HepG2 (cell line): ENCODE measurements around the gene INAFM2.

Source experiments
- GZF1 ChIP-seq: sonication (generic); formaldehyde crosslinking; IDR thresholded peaks from 2 replicates; pipeline ENCODE4 v1.5.1; 2020; ENCODE audit warnings: mild to moderate bottlenecking, missing genetic modification reagents
- KMT2A ChIP-seq: sonication (generic); formaldehyde crosslinking; IDR thresholded peaks from 2 replicates; pipeline ENCODE4 v1.4.0; 2020; ENCODE audit warnings: missing genetic modification reagents
- MXD1 ChIP-seq: sonication (generic); formaldehyde crosslinking; IDR thresholded peaks from 2 replicates; pipeline ENCODE4 v1.4.0; 2020; ENCODE audit warnings: mild to moderate bottlenecking, missing genetic modification reagents
- POLR2A ChIP-seq, 2 experiments: IDR thresholded peaks; 2 replicates each; pipeline ENCODE4 v1.6.1; 2011; ENCODE audit warnings: low read depth in 2 of 2, low read length in 2 of 2, mild to moderate bottlenecking in 1 of 2, moderate library complexity in 1 of 2; ENCODE audit not compliant: insufficient read depth in 1 of 2
- RAD21 ChIP-seq: fragments of 450-650 bp; formaldehyde crosslinking; IDR thresholded peaks from 2 replicates; pipeline ENCODE4 v1.5.0; 2020; ENCODE audit warnings: mild to moderate bottlenecking
- ZNF580 ChIP-seq: IDR thresholded peaks from 2 replicates; pipeline ENCODE4 v1.6.1; 2016; ENCODE audit warnings: low read depth, borderline replicate concordance

GRCh38 chr15:40327457-40327856 is 4.0 kb downstream of the INAFM2 start:
- TF ChIP-seq MXD1 (CRISPR knock-in tag) (no peak), KMT2A (CRISPR knock-in tag) (no peak), GZF1 (CRISPR knock-in tag) (no peak), POLR2A (IDR thresholded peaks at IDR 0.05; ENCODE audit: insufficient read depth in 1 of 2, low read depth in 2 of 2, low read length in 2 of 2) (no peak), RAD21 (CRISPR knock-in tag) (no peak), ZNF580 (CRISPR knock-in tag) (no peak)
